HG02884 (cell line): ENCODE results near the gene TAS2R50.
A peak's percentile ranks its signal among the peaks of the same experiment; 100 is the strongest.
"Not testable (repeated sequence)": the region's sequence is repeated elsewhere in the genome, so short reads cannot be mapped to it uniquely, and the experiment has no call there.

Source experiments
- ATAC-seq: cut with Tn5 transposase; IDR thresholded peaks from one replicate; pipeline ENCODE4 v1.9.1; 2021; ENCODE audit warnings: mild to moderate bottlenecking, moderate library complexity; ENCODE audit not compliant: unreplicated experiment

TAS2R50 gene, protein sequence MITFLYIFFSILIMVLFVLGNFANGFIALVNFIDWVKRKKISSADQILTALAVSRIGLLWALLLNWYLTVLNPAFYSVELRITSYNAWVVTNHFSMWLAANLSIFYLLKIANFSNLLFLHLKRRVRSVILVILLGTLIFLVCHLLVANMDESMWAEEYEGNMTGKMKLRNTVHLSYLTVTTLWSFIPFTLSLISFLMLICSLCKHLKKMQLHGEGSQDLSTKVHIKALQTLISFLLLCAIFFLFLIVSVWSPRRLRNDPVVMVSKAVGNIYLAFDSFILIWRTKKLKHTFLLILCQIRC

DNA sequence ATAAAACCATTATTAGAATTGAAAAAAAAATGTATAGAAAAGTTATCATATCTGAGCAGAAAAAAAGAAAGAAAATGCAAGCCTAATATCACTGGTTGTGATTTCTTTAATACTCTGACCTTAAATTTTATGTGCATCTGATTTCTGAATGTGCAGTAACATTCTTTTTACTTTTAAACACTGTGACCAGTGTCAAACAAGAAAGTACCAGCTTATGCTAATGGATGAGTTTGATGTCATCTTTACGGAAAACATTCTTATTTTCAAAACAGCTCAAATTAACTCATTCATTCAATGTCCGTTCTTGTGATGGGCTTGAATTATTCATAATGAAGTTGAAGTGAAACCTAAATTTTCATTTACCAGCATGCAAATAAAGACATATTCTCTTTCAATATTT is at the start of gene TAS2R50:
TAS2R50 (minus strand) TSS at position 101 of the 400 bp plus-strand sequence; CDS start at position 49, 52 bp downstream.
- no peak for ATAC-seq

DNA sequence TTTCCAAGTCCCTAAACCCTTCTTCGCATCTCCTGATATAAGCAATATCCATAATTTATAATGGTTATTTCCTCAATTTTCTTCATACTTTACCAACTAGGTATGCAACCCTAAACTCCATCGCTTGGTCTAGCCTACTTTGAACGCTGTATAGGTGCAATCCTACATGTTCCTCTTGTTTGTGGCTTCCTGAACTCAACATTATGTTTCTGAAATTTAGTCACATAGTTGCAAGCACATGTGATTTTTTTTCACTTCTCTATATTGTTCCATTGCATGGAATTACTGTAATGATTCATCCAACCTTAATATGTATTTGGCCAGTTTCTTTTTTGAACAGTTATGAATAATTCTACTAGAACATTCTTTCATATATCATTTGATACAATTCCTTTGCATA is 47.2 kb upstream of the TAS2R50 start:
- ATAC-seq = not testable (repeated sequence)

DNA sequence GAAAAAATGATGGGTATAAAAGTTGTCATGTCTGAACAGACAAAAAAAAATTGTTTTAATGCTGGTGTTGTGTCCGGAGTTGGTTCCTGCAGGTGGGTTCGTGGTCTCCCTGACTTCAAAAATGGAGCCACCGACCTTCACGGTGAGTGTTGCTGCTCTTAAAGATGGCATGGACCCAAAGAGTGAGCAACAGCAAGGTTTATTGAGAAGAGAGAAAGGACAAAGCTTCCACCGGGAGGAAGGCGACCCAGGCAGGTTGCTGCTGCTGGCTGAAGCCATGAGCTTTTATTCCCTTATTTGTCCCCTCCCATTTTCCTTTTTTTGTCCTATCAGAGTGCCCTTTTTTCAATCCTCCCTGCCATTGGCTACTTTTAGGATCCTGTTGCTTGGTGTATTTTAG is 44.6 kb upstream of the TAS2R50 start, which contains the start of gene TAS2R31:
TAS2R31 (minus strand) TSS at position 101 of the 400 bp plus-strand sequence; CDS start at position 29, 72 bp downstream.
- no peak for ATAC-seq

DNA sequence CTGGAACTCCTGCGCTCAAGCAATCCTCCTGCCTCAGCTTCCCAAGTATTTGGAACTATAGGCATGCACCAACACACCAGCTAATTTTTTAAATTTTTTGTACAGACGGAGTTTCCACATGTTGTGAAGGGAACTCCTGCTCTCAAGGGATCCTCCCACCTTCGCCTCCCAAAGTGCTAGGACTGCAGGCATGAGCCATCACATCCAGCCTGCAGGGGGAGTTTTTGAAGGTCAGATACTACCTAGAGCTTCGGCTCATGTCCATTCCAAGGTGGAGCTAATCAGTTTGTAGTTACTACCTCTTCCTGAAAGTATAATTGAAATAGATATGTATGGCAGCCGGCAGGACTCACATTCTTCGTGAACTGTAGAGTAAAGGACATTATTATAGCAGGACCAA is 39.4 kb upstream of the TAS2R50 start:
- no peak for ATAC-seq

DNA sequence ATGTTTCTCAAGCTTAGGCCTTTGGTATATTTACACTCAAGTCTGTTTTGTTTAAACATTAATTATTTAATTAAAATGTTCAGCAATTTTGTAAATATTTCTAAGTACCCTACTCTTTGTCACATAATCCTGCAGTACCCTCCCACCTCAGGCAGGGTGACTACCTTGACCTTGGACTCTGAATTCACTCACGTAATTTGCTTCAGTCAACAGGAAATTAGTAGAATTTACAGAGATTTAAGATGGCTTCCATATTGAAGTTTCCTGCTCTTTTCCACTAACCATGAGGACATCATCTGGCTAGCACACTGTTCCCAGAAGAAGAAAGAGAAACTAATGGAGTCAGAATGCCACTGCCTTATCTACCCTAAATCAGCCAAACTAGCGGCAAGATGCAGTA is 36.7 kb upstream of the TAS2R50 start:
- no peak for ATAC-seq

DNA sequence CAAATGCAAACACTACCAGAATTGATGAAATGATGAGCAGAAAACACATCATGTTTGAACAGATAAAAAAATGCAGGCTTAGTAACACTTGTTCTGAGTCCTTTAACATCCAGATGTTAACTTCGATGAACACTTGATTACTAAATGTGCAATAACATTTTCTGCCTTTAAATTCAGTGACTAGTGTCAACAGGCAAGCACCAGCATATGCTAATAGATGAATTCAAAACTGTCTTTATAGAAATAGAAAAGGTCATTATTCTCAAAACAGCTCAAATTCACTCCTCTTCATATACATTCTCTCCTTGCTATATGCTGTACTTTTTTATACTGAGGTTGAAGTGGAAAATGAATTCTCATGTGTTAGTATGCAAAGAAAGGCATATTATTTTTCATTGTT is 35.8 kb upstream of the TAS2R50 start, which contains the start of gene TAS2R19:
TAS2R19 (minus strand) TSS at position 101 of the 400 bp plus-strand sequence; CDS start at position 52, 49 bp downstream.
- no peak for ATAC-seq

DNA sequence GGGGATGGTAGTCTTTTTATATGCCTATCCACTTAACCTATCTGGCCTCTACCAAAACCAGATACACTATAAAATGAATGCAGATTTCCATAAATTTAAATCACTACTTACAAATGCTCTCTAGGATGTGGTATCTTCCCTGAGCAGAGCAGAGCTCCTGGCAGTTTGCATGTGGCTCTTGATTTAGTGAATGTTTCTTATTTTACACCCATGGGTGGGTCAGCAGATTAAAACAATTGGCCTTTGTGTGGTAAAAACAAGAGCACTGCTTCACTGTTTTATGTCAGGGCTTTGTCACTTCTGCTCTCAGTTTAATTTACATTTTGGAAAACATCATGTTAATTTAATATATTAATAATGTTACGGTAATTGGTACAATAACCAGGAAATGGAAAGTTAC is 30.2 kb upstream of the TAS2R50 start:
- ATAC-seq = no peak

DNA sequence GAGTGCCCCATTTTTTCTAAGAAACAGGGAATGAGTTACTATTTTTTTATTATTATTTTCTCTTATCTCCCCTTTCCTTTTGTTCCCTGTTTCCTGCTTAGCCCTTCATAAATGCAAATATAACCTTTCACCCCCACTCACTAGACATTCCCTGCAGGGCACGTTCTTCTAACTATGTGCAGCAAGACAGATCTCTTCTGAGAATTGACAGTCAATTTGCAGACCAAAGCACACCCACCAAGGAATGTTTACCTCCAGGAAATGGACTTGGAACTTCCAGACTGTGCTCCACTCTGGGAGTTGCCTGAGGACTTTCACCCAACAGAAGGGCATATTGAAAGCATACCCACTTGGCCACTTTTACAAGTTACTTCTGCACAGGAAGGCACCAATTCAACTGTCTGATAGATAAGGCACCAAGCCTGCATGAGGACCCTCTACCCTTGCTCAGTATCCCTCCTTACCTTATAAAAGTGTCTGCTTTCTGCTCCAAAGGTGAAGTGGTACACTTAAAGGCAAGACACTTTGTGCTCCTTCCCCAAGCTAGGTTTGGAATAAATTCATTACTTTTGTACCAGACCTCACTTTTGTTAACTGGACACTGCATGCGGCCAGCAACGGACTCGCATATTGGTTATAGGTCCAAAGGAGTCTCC is 29.2 kb upstream of the TAS2R50 start:
- no peak for ATAC-seq

DNA sequence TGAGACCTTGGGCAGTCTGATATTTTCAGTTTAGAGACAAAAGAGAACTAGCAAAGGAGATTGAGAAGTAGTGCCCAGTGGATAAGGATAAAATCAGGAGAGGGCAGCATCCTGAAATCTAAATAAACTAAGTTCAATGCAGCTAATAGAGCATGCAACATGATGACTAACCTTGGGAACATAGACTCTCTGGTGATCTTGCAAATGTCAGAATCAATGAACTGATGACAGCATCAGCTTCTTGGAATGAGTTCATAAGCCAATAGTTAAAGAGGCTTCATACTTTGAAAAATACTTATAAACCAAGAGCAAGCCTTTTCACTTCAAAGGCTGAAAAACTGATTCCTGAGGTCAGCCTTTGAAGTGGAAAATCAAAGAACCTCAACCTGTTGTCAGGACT is 27.5 kb upstream of the TAS2R50 start:
- no peak for ATAC-seq

DNA sequence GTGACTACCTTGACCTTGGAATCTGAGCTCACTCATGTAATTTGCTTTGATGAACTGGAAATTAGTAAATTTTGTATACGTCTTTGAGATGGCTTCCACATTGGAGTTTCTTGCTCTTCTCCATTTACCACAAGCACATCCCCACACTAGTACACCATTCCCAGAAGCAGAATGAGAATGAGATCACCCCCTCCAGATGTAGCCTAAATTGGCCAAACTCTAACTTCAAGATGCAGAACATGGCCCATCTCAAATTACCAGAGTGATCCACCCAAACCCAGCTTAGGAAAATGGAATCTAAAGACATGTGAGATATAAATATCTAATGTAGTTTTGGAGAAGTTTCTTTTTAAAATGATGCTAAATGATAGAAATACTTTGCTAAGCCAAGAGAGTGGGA is 20.9 kb upstream of the TAS2R50 start:
- no peak for ATAC-seq

DNA sequence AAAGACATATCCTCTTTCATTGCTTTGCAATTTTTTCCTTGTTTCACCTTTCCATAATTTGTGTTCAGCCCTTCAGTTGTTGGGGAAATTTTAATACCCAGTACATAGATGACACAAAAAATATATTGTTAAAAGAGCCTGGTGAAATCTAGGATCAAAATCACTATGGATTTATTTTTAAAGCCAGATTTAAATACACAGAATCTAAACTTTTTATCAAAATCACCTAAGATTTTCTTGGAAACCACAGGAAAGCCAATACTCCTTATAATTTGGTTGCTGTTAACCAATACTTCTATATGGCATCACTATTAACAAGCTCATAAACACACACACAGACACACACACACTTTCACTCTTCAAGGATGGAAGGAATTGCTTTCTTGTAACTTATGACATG is 11.5 kb upstream of the TAS2R50 start, which contains the start of gene TAS2R20:
TAS2R20 (minus strand) TSS at position 101 of the 400 bp plus-strand sequence. CDS start 429 bp downstream, outside the sequence.
- no peak for ATAC-seq

DNA sequence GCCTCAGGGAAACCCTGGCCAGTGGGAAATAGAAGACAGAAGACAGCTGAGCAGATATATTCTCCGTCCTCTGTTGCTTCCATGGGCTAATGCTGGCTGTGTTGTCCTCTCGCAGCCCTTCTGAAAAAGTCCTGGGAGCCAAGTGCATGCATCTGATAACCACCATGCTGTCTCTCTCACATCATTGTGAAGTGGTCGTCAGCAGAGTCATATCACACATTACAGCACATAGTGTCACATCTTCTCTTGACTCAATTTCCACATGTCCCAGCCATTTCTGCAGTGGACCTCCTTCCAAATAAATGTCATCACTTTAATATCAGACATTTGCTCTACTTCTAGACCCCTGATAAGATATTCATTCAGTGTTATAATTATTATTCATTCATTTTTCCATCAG is 7.6 kb upstream of the TAS2R50 start:
- ATAC-seq = no peak

DNA sequence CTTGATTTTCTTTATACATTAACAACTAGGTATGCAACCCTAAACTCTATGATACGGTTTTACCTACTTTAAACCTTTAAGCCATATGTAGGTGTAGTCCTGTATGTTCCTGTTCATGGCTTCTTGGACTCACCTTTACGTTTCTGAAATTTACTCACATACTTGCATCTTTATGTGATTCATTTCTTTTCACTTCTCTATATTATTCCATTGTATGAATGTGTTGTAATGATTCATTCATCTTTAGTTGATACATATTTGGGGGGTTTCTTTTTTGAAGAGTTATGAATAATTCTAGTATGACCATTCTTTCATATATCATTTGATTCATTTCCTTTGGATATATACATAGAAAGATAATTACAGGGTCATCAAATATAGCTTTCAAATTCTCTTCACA is 2.4 kb upstream of the TAS2R50 start:
- ATAC-seq = no peak

DNA sequence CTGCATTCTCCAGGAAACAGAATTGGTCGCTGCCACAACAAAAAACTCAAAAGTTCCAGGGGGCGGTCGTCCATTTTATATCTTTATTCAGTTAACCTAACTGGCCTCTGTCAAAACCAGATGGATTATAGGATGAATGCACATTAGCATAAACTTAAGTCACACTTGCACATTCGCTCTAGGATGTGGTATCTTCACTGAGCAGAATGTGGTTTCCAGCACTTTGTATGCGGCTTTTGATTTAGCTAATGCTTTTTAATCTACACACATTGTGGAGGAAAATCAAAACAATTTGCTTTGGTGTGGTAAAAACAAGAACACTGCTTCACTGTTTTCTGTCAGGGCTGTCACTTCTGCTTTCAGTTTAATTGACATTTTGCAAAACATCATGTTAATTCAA is 4.5 kb downstream of the TAS2R50 start:
- ATAC-seq = peak; percentile 45

DNA sequence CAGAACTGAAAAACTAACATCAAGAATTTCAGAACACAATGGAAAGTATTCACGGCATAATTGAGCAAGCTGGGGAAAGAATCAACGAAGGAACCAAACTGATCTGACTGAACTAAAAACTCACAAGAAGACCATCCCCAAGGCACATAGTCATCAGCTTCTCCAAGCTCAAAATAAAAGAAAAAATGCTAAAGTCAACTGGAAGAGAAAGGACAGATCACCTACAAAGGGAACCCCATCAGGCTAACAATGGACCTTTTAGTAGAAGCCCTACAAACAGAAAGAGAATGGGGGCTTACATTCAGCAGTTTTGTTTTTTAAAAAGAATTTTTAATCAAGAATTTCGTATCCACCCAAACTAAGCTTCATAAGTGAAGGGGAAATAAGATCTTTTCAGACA is 11.7 kb downstream of the TAS2R50 start:
- ATAC-seq = no peak

DNA sequence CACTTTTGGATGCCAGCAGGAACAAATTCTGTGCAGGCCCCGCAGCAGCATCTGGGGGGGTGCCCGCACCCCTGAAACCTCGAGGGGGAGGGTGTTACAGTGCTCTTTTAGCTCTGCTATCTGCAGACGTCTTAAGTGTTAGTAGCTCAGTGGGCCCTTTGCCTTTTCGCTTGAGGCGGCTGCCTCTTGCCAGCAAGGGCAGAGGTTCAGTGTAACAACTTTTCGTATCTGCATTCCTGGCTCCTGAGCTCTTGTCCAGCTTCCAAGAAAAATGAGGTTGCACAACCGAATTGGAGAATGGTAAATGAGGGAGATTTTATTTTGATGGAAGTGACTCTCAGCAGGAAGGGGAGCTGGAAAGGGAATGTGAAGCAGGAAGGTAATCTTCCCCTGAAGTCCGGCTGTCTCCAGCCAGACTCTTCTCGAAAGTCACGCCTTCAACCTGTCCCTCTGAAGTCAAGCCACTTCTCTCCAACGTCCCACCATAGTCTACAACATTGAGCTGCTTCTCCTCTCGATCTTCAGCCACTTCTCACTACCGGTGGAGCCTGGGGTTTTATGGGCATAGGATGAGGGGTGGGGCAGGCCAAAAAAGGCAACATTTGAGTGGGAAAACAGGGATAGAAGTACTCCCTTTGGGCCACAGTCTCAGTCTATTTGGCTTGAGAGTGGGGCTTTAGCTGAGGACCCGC is 17.8 kb downstream of the TAS2R50 start:
- no peak for ATAC-seq

DNA sequence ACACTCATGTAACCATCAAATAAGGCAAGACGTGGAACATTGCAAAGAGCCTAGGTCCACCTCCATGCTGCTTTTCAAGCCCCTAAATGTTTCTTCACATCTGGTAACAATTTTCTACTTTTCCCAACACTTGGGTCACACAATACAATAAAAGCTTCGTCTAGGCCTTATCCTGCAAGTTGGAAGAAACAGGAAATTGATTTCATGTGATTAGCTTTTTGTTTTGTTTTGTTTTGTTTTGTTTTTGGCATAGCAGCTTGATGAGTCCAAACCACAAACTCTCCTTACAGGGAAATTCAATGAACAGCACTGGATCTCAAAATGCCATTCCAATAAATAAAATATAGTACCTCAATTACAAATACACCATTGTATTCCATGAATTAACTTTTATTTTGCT is 19.3 kb downstream of the TAS2R50 start:
- ATAC-seq = no peak

DNA sequence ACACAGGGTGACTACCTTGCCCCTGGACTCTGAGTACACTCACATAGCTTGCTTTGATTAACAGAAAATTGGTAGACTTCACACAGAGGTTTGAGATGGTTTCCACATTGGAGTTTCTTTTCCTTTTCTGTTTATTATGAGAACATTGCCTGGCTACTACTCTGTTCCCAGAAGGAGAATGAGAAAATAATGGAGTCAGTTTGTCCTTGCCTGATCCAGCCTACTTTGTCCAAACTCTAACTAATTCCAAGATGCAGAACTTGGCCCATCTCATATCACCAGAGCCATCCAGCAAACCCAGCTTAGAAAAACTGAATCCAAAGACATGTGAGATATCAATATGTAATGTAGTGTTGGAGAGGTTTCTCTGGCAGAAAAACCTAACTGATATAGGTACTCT is 20.4 kb downstream of the TAS2R50 start:
- ATAC-seq = no peak

DNA sequence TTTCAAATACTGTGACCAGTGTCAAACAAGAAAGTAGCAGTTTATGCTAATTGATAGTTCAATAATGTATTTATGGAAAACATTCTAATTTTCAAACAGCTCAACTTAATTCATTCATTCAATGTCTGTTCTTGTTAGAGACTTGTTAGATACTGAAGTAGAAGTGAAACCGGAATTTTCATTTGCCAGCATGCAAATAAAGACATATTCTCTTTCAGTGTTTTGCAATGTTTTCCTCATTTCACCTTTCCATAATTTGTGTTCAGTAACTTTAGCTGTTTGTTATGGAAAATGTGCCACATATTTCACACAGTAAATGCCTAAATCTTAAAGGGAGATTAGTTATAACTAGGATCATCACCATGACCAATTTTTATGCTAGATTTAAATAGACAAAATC is 21.2 kb downstream of the TAS2R50 start:
- no peak for ATAC-seq

DNA sequence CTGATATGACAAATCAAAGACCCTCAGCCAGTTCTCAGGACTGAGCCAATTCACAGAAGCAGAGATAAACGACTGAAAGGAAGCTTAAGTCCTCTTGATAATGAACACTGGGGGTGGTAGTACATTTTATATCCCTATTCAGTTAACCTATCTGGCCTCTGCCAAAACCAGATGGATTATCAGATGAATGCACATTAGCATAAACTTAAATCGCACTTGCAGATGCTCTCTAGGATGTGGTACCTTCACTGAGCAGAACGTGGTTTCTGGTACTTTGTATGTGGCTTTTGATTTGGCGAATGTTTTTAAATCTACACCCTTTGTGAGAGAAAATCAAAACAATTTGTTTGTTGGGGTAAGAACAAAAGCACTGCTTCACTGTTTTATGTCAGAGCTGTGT is 26.5 kb downstream of the TAS2R50 start:
- no peak for ATAC-seq

DNA sequence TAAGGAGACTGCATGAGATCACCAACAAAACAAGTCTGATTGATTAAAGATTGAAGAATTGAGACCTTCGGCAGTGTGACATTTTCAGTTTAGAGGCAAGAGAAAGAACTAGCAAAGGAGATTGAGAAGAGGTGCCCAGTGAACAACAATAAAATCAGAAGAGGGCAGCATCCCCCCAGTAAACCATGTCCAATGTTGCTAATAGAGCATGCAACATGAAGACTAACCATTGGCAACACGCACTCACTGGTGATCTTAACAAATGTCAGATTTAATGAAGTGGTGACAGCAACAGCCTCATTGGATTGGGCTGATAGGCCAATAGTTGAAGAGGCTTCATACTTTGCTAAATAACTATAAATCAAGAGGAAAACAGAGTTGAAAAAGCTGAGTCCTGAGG is 26.9 kb downstream of the TAS2R50 start:
- ATAC-seq = no peak

DNA sequence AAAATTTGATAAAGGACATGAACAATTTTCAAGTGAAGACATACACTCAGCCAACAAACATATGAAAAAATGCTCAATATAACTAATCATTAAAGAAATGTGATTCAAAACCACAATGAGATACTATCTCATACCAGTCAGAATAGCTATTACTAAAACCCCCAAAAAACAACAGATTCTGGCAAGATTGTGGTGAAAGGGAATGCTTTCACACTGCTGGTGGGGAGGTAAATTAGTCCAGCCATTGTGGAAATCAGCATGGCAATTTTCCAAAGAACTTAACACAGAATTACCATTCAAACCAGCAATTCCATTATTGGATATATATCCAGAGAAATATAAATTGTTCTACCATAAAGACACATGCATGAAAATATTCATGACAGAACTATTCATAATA is 29.0 kb downstream of the TAS2R50 start:
- no peak for ATAC-seq
